Colonic mucosa (tissue), 4 donors: ENCODE results near the gene NFIA. TPM values are rescaled to one million over a fixed set of nuclear protein-coding genes. Genes with fewer than 3 reads are reported as not detected.

Experiments used
- DNase-seq: peaks from one replicate; pipeline ENCODE4 v3.0.0-alpha.2; 2020
- H3K27ac ChIP-seq: fragments of 200-600 bp; one replicate; pipeline ENCODE4 v1.8.0; 2021
- H3K27me3 ChIP-seq: fragments of 200-600 bp; one replicate; pipeline ENCODE4 v1.8.0; 2021
- H3K36me3 ChIP-seq: fragments of 200-600 bp; one replicate; pipeline ENCODE4 v1.8.0; 2021
- H3K4me1 ChIP-seq: fragments of 200-600 bp; one replicate; pipeline ENCODE4 v1.8.0; 2021; ENCODE audit warnings: mild to moderate bottlenecking
- H3K4me3 ChIP-seq: fragments of 200-600 bp; one replicate; pipeline ENCODE4 v1.8.0; 2021
- H3K9ac ChIP-seq, 2 donors: one replicate each; pipeline ENCODE4 v1.7.0; 2013; ENCODE audit warnings: control low read depth in 2 of 2, low read depth in 2 of 2, low read length in 2 of 2
- H3K9me3 ChIP-seq: fragments of 200-600 bp; one replicate; pipeline ENCODE4 v1.8.0; 2021
- intact Hi-C: fragments of 100-400 bp; cut with DNase I; formaldehyde crosslinking; loops from one replicate; pipeline ENCODE4 v1.14.1; 2022
- total RNA-seq, 2 donors: library from RNA; stranded (reverse); fragmentation: NEBNext Ultra II Directional in 1 of 2; extraction: Animal tissue kit (Norgen Biotek cat#: 25700) in 1 of 2; gene quantifications; one replicate each; pipeline ENCODE4 v1.2.1, GENCODE V29; 2021
- TF ChIP-seq, protein P1 (sequence below): fragments of 200-600 bp; IDR thresholded peaks from one replicate; pipeline ENCODE4 v1.8.0; 2022; ENCODE audit warnings: antibody characterized with exemption, mild to moderate bottlenecking
- donor health status: healthy.
- donor health status: DM: no; HTN: no; CAD: no.
- donor health status: DM: no; HTN: no; CAD: no.

The NFIA gene
- total RNA-seq, 2 donors from 2014 or later: 36.0 to 44.2 TPM

DNA sequence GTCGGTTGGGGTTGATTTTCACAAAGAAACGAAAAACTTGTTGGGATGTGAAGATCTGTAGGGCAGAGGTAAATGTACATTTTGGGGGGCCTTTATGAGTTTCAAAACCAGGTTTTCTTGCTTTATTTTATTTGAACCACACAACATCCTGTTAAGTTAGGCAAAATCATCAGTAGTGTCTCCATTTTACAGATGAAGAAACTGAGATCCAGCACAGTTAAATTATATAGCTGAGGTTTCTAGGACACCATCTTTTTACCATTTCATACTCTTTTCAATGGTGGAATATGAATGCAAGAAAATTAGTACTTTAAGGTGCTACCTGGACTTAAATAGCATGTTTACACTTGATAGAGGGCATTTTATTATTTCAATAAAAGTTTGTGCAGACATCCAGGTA is 187.7 kb downstream of the NFIA start:
- Histone ChIP-seq H3K36me3 (no peaks in the 10 kb centered on the region), H3K9me3 (no peaks in the 10 kb centered on the region), H3K9ac (no peak overlapping the region), H3K27me3 (no peaks in the 10 kb centered on the region), H3K4me3 (no peak overlapping the region), H3K27ac (no peak overlapping the region), H3K4me1 (no peaks in the 10 kb centered on the region)
- no peak for DNase-seq
- intact Hi-C loops: no loop called here
- TF ChIP-seq, protein P1, sequence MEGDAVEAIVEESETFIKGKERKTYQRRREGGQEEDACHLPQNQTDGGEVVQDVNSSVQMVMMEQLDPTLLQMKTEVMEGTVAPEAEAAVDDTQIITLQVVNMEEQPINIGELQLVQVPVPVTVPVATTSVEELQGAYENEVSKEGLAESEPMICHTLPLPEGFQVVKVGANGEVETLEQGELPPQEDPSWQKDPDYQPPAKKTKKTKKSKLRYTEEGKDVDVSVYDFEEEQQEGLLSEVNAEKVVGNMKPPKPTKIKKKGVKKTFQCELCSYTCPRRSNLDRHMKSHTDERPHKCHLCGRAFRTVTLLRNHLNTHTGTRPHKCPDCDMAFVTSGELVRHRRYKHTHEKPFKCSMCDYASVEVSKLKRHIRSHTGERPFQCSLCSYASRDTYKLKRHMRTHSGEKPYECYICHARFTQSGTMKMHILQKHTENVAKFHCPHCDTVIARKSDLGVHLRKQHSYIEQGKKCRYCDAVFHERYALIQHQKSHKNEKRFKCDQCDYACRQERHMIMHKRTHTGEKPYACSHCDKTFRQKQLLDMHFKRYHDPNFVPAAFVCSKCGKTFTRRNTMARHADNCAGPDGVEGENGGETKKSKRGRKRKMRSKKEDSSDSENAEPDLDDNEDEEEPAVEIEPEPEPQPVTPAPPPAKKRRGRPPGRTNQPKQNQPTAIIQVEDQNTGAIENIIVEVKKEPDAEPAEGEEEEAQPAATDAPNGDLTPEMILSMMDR: no peak

DNA sequence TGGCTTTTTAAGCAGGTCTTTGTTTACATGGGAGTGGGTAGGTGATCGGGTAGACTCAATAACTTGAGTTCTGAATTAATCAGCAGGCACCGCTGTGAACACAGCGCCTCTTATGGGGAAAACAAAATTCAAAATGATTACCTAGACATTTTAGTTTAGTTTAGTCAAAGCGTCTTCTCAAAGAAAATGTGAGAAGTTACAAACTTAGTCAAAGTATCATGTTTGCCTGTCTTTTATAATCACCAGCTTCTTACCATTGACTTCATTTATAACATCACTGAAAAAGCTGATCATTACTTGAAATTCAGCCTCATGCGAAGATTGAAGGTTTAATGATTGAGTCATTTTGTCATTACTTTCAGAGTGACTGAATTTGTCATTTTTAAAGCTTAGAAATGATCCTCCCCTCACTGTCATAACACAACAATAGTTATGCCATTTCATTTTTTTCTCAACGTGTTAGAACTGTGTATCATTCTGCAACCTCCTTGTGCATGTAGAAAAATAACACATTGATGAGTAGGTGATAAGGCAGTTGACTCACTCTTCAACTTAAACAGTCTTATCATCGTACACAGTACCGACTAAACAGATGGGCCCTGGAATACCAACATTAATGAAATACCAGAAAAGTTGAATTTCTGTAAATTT is 188.5 kb downstream of the NFIA start:
- intact Hi-C loops: no loop called here
- Histone ChIP-seq H3K4me1 (no peaks in the 10 kb centered on the region), H3K9me3 (no peaks in the 10 kb centered on the region), H3K27ac (no peak overlapping the region), H3K4me3 (no peak overlapping the region), H3K36me3 (no peaks in the 10 kb centered on the region), H3K27me3 (no peaks in the 10 kb centered on the region), H3K9ac (no peak overlapping the region)
- DNase-seq: no peak
- TF ChIP-seq, protein P1: no peak

DNA sequence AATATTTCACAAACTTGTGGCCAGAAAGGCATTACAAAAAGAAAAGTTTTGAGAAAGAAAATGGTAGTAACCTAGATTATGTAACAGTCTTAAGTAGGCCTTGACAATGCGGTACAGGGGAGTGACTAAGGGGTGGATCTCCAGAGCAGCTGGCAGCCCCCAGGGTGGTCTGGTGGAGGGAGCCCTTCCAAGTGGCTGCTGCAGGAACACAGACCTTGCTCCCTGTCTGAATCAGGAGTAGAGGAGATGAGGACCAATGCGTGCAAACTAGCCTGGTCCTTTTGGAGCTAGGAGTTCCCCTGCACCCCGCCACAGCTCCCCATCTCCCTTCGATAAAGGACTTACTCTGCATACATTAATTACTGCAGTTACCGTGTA is 189.0 kb downstream of the NFIA start:
- H3K9ac ChIP-seq: no peak overlapping the region
- no peaks in the 10 kb centered on the region for H3K36me3 ChIP-seq
- intact Hi-C loops: no loop called here
- no peak for DNase-seq
- H3K27me3 ChIP-seq: no peaks in the 10 kb centered on the region
- TF ChIP-seq, protein P1: no peak
- H3K4me3 ChIP-seq: no peak overlapping the region
- H3K9me3 ChIP-seq: no peaks in the 10 kb centered on the region
- H3K4me1 ChIP-seq: no peaks in the 10 kb centered on the region
- H3K27ac ChIP-seq: no peak overlapping the region

GRCh38 chr1:61273167-61273705 is 190.9 kb downstream of the NFIA start:
- no peak for DNase-seq
- TF ChIP-seq, protein P1: no peak
- H3K9me3 ChIP-seq: no peaks in the 10 kb centered on the region
- no peak overlapping the region for H3K27ac ChIP-seq
- H3K36me3 ChIP-seq: no peaks in the 10 kb centered on the region
- H3K9ac ChIP-seq: no peak overlapping the region
- H3K4me1 ChIP-seq: no peaks in the 10 kb centered on the region
- H3K27me3 ChIP-seq: no peaks in the 10 kb centered on the region
- no peak overlapping the region for H3K4me3 ChIP-seq
- intact Hi-C loops: no loop called here

GRCh38 chr1:61273861-61274260 is 191.5 kb downstream of the NFIA start:
- DNase-seq: no peak
- H3K4me3 ChIP-seq: no peak overlapping the region
- no peaks in the 10 kb centered on the region for H3K27me3 ChIP-seq
- TF ChIP-seq, protein P1: no peak
- intact Hi-C loops: no loop called here
- no peak overlapping the region for H3K9ac ChIP-seq
- no peak overlapping the region for H3K27ac ChIP-seq
- no peaks in the 10 kb centered on the region for H3K4me1 ChIP-seq
- no peaks in the 10 kb centered on the region for H3K9me3 ChIP-seq
- no peaks in the 10 kb centered on the region for H3K36me3 ChIP-seq
